IMR-90 (cell line): ENCODE results near the gene CAPN10.

Experiments used
- MXI1 ChIP-seq: IDR thresholded peaks from 2 replicates; pipeline ENCODE4 v1.6.1; 2012; ENCODE audit warnings: low read depth, mild to moderate bottlenecking, low read length, moderate library complexity, borderline replicate concordance
- TF ChIP-seq, protein P1 (sequence below): conservative IDR thresholded peaks from 2 replicates; pipeline ENCODE4 v1.5.1; 2012; ENCODE audit warnings: mild to moderate bottlenecking, low read depth, low read length, improper control_type of control experiment

- TF ChIP-seq, protein P1, sequence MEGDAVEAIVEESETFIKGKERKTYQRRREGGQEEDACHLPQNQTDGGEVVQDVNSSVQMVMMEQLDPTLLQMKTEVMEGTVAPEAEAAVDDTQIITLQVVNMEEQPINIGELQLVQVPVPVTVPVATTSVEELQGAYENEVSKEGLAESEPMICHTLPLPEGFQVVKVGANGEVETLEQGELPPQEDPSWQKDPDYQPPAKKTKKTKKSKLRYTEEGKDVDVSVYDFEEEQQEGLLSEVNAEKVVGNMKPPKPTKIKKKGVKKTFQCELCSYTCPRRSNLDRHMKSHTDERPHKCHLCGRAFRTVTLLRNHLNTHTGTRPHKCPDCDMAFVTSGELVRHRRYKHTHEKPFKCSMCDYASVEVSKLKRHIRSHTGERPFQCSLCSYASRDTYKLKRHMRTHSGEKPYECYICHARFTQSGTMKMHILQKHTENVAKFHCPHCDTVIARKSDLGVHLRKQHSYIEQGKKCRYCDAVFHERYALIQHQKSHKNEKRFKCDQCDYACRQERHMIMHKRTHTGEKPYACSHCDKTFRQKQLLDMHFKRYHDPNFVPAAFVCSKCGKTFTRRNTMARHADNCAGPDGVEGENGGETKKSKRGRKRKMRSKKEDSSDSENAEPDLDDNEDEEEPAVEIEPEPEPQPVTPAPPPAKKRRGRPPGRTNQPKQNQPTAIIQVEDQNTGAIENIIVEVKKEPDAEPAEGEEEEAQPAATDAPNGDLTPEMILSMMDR = no peak
- TF ChIP-seq MXI1 = no peak
Measured at GRCh38 chr2:240627736-240628506, 41.4 kb downstream of the CAPN10 start.
